ENCODE results near the gene HAVCR2. TPM values are rescaled to one million over a fixed set of nuclear protein-coding genes. Genes with fewer than 3 reads are reported as not detected.

HAVCR2 gene
- total and polyA plus RNA-seq, 8 donors, result 0.72 to 10.3 (median 1.0) TPM

DNA sequence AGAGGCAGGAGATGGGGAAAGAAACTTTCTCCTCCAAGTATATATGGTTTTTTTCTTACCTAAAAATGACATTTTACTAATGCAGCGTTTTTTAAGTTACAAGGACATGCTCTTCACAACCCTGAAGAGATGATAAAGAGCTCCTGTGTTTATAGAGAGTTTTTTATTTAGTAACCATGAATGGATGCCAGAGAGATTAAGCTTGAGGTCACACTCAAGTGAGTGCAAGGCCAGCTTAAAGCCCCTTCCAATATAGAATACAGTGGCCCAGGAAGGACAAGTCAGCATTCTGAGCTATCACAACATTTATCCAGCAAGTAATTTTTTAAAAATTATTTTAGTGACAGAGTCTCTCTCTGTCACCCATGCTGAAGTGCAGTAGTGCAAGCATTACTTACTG lies 6.7 kb upstream of the HAVCR2 start:
- H3K36me3 ChIP-seq, result no peaks in the 10 kb centered on the region
- WGBS, 2 donors, result 8 to 21% methylated on average over 1 of the region's 1 CpG
- FAIRE-seq, result no peak
- intact Hi-C loops (cut with DNase I), result no loop called here
- no peak overlapping the region for H3K27ac ChIP-seq
- H3K4me1 ChIP-seq, result no peaks in the 10 kb centered on the region
- DNase-seq, result no peak
- TF ChIP-seq, protein P1, sequence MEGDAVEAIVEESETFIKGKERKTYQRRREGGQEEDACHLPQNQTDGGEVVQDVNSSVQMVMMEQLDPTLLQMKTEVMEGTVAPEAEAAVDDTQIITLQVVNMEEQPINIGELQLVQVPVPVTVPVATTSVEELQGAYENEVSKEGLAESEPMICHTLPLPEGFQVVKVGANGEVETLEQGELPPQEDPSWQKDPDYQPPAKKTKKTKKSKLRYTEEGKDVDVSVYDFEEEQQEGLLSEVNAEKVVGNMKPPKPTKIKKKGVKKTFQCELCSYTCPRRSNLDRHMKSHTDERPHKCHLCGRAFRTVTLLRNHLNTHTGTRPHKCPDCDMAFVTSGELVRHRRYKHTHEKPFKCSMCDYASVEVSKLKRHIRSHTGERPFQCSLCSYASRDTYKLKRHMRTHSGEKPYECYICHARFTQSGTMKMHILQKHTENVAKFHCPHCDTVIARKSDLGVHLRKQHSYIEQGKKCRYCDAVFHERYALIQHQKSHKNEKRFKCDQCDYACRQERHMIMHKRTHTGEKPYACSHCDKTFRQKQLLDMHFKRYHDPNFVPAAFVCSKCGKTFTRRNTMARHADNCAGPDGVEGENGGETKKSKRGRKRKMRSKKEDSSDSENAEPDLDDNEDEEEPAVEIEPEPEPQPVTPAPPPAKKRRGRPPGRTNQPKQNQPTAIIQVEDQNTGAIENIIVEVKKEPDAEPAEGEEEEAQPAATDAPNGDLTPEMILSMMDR (IDR thresholded peaks at IDR 0.05), result no peak
- no peak for ATAC-seq
- H3K27me3 ChIP-seq, result no peaks in the 10 kb centered on the region
- H3K4me3 ChIP-seq, result no peak overlapping the region
- H3K9me3 ChIP-seq, result no peaks in the 10 kb centered on the region

DNA sequence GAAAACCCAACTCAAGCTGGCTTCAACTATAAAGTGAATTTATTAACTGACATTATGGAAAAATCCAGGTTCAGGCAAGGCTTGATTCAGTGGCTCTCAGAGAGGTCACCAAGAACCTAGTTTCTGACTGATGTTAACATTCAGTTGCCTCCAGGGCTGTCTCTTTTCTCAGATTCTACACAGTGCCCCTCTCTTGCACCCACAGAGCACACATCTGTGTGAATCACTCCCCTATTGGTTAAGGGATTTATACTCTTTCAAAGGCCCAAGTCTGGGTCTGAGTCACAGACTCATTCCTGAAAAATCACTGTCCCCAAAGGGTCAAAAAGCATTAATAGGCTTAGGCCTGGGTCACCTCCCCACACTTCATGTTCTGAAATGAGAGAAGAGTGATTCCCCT lies 6.2 kb upstream of the HAVCR2 start:
- Histone ChIP-seq H3K27me3 (no peaks in the 10 kb centered on the region), H3K9me3 (no peaks in the 10 kb centered on the region), H3K4me3 (no peak overlapping the region), H3K27ac (no peak overlapping the region), H3K36me3 (no peaks in the 10 kb centered on the region), H3K4me1 (no peaks in the 10 kb centered on the region)
- ATAC-seq (no peak), FAIRE-seq (no peak), DNase-seq (no peak)
- intact Hi-C loops (cut with DNase I), result no loop called here
- TF ChIP-seq, protein P1 (IDR thresholded peaks at IDR 0.05), result no peak

DNA sequence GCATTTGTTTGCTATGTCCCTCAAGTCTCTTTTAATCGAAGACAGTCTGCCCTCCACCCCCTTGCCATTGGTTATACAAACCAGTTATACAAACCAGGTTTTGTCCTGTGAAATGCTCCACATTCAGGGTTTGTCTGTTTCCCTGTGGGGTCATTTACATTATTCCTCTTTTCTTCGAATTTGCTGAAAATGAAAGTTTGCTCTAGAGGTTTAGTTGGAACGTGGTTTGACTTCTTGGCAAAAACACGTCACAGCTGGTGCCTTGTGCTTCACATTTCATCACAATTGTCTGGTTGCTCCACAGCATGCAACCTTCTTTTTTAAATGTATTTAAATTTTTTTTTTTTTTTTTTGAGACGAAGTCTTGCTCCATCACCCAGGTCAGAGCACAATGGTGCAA lies 4.2 kb upstream of the HAVCR2 start:
- TF ChIP-seq, protein P1 (IDR thresholded peaks at IDR 0.05), result no peak
- 62 to 72% methylated on average over 5 of the region's 5 CpGs for WGBS, 2 donors
- Histone ChIP-seq H3K4me3 (no peak overlapping the region), H3K9me3 (no peaks in the 10 kb centered on the region), H3K27me3 (no peaks in the 10 kb centered on the region), H3K27ac (no peak overlapping the region), H3K36me3 (no peaks in the 10 kb centered on the region), H3K4me1 (no peaks in the 10 kb centered on the region)
- ATAC-seq (peak in 1 of 4 donors; percentile 29), FAIRE-seq (no peak), DNase-seq (no peak)
- intact Hi-C loops (cut with DNase I), result no loop called here

DNA sequence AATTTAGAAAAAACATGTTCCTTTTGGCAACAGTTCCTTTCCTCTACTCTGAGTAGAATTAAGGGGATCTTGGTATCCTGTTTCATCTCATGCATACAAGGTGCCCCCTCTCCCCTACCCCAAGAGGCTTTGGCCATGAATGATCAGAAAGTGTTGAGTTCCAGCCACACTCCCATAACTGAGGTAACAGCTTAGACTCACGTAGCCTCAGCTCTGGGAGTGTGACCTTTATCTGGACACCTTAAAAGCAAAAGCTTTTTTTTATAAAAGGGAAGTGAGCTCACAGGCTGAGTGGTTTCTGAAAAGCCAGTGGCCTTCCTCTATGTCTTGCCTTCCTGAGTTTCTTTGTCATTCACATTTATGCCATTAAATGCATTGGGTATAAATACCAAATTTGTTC lies 900 bp upstream of the HAVCR2 start:
- intact Hi-C loops (cut with DNase I), result no loop called here
- H3K4me1 ChIP-seq, result no peaks in the 10 kb centered on the region
- H3K36me3 ChIP-seq, result no peaks in the 10 kb centered on the region
- H3K27me3 ChIP-seq, result no peaks in the 10 kb centered on the region
- H3K9me3 ChIP-seq, result no peaks in the 10 kb centered on the region
- DNase-seq (no peak), ATAC-seq (peak in 2 of 4 donors; percentile 44 to 63), FAIRE-seq (no peak)
- TF ChIP-seq, protein P1 (IDR thresholded peaks at IDR 0.05), result no peak
- no peak overlapping the region for H3K4me3 ChIP-seq
- H3K27ac ChIP-seq, result peak overlapping the region in 2 of 4 donors; percentile 47 to 54
- 52 to 83% methylated on average over 1 of the region's 1 CpG for WGBS, 2 donors

DNA sequence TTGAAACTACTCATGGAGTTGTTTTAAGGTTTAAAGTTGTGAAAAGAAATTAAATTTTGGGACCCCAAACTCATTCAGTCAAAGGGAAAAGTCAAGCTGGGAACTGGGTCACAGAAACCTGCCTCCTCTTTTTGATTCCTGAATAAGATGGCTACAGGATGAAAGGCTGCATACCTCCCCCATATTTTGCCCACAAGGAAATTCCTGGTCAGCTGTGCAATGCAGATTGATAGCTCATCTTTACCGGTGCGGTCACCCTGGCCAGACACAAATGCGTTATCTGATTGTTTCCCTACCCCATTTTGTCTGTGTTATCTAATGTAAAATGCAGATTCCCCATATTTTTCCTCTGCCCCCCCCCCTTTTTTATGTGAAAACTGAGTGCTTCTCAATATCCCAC lies 1.3 kb downstream of the HAVCR2 start:
- TF ChIP-seq, protein P1 (IDR thresholded peaks at IDR 0.05), result no peak
- Histone ChIP-seq H3K9me3 (no peaks in the 10 kb centered on the region), H3K4me3 (peak overlapping the region in 1 of 4 donors; percentile 6), H3K27ac (peak overlapping the region in 1 of 4 donors; percentile 33), H3K27me3 (no peaks in the 10 kb centered on the region), H3K4me1 (no peaks in the 10 kb centered on the region), H3K36me3 (no peaks in the 10 kb centered on the region)
- FAIRE-seq (no peak), ATAC-seq (no peak), DNase-seq (no peak)
- WGBS, 2 donors, result 50 to 62% methylated on average over 3 of the region's 3 CpGs
- intact Hi-C loops (cut with DNase I), result no loop called here
